Measurements from ENCODE around the gene MRPS15.

The MRPS15 gene

DNA sequence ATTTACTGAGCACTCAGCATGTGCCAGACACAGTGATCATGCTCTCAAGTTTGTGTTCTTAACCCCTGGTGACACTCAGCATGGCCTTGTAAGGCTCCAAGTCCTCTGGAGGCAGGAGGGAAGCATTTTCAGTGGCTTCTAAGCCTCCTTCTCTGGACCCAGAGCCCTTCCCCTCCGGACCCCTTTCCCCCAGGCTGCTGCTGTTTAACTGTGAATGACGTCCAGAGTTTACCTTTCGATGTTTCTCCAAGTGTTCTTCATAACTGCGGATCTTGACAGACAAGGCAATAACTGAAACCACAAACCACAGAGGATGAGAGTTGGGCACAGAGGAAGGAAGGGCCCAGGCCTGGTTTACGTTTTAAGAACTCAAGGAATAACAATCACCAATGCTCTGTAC is 6.5 kb downstream of the MRPS15 start:
- DNase-seq (ENCODE audit: low spot score): no peak

DNA sequence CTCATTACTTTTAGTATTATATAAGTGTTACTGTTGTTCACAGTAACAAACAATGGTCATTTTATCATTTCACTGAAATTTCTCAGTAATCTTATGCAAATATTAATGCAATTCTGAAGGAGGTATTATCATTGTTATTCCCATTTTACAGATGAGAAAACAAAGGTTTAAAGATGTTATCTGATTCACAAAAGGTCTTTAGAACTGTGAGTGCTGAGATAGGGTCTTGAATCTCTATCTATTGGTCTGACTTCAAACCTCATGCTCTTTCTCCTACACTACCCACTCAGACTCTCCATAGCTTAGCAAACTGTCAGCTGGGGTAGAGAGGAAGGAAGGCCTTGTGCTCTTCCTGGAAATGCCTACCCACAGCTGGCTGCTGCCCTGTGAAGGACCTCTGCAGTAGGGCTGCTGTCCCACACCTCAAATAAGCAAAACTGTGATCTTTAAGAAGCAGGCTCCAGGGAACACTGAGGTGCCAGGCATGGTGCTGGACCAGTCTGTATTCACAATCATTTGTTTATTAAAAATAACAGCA is 7.7 kb downstream of the MRPS15 start:
- no peak for DNase-seq (ENCODE audit: low spot score)

DNA sequence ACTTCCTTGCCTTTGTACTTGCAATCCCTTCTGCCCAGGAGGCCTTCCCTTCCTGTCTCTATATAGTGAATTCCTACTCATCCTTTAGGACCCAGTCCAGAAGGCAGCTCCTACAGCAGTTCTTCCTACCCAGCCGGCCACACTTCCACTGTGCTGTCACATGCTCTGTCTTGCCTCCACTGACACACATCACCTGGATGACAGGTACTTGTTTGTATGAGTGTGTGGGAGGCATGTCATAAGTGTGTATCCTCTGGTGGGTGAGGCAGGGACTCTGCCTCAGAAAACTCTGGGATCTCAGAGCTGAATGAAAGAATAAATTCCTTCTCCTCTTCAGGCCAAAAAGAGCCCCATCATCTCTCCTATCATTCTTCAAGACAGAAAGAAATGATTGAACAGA is 8.8 kb downstream of the MRPS15 start:
- no peak for DNase-seq (ENCODE audit: low spot score)

- DNase-seq (ENCODE audit: low spot score): no peak
Observed at GRCh38 chr1:36453600-36454388, 10.4 kb downstream of the MRPS15 start.

DNA sequence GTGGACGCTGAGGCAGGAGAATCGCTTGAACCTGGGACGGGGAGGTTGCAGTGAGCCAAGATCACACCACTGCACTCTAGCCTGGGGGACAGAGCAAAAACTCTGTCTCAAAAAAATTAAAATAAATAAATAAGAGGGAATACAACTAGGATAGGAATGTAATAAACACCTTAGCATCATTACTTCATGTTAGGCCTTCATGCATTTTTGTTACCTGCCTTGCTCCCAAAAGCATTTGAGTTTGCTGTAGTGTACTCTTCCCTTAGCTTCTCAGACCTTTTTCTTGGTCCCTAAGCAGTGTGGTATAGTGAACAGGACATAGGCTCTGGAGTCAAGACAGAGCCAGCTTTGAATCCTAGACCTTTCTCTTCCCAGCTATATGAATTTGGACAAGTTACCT is 11.1 kb downstream of the MRPS15 start:
- no peak for DNase-seq (ENCODE audit: low spot score)

- no peak for DNase-seq (ENCODE audit: low spot score)
Observed at GRCh38 chr1:36450919-36451305, 13.3 kb downstream of the MRPS15 start.

DNA sequence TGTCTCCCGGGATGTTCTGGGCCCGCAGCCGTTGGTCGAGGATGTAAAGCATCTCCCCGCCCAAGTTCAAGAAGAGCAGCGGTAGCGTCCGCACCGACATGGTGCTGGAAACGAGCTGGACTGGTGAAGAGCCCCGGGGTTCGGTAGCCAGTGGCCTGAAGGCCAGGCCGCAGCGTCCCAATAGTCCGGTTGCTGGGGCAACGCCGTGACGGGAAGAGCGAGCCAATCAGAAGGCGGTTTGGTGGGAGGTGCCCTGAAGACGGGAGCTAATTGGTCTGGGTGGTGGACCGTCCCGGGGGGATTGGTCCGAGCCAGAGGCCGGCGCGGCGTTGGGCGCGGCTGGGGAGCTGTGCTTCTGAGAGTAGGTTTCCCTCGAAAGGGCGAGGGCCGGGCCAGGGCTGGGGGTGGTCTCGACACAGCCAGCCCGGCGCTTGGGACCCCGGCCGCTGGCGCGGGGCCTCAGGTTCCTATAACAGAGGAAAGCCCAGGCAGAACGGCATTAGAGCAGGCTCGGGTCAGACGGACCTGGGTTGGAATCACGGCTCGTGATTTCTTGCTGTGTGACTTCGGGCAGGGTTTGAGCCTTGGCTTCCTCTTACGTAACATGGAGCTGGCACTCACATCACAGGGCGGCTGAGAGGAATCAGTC is 13.8 kb downstream of the MRPS15 start, which contains the start of gene OSCP1:
TSS of gene OSCP1 (minus strand) at position 182 of the 649 bp plus-strand sequence. CDS start at position 100, 82 bp downstream.
- DNase-seq (ENCODE audit: low spot score): peak; percentile 96

DNA sequence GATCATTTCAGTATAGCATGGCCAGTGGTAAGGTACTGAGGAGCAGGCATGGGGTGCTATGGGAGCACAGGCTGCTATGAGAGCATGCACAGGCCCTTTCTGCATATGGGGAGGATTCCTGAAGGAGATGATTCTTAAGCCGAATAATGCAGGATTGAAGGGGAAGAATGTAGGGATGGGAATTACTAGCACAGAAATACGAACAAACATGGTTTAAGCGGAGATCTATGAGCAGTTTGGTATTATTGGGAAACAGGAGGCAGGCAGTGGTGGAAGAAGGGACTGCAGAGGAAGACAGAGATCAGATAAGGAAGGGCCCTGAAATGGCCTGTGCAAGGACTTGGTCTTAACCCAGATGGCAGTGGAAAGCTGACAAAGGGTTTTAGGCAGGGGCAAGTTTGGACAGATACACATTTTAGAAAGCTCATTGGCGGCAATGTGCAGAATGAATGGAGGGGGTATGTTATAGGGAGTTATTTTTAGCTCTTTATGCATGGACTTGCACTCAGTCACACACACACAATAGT is 15.6 kb downstream of the MRPS15 start:
- no peak for DNase-seq (ENCODE audit: low spot score)

DNA sequence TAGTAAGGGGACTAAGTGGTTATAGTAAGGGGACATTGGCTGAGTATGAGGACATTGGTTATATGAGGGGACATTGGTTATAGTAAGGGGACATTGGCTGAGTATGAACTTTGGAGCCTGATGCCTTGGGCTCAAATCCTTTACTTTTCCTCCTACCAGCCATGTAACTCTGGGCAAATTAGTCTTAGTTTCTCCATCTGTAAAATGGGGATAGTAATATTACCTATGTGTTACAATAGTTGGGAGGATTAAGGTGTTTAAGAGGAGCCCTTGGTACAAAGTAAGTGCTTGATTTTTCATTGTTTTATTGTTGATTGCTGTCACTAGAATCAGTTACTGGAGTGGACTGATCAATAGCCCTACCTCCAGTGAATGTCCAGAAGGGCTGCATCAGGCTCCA is 16.7 kb downstream of the MRPS15 start:
- no peak for DNase-seq (ENCODE audit: low spot score)

DNA sequence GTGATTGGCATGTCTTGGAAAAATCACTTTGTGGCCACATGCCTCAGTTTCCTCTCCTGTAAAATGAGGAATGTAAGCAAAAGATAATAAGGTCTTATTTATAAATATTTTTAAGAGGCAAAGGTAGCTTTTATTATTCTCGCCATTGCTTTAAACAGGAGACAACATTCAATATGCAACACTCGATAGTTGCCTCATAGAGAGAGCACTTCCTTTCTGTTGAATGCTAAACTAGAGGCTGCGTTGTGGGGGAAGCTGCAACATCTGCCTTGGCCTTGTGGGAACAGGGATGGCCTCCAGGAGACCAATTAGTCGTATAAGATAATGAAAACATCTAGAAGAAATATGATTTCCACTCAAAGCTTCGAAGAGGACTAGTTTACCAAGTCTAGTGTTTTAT is 17.4 kb downstream of the MRPS15 start:
- DNase-seq (ENCODE audit: low spot score): no peak

GRCh38 chr1:36446271-36446670 is 17.9 kb downstream of the MRPS15 start:
- peak; percentile 40 for DNase-seq (ENCODE audit: low spot score)

- DNase-seq (ENCODE audit: low spot score): no peak
Observed at GRCh38 chr1:36443297-36443696, 20.9 kb downstream of the MRPS15 start.

GRCh38 chr1:36442337-36442736 is 21.8 kb downstream of the MRPS15 start:
- DNase-seq (ENCODE audit: low spot score): no peak

- DNase-seq (ENCODE audit: low spot score): no peak
Observed at GRCh38 chr1:36440646-36441045, 23.5 kb downstream of the MRPS15 start.

GRCh38 chr1:36440044-36440443 is 24.1 kb downstream of the MRPS15 start:
- no peak for DNase-seq (ENCODE audit: low spot score)

DNA sequence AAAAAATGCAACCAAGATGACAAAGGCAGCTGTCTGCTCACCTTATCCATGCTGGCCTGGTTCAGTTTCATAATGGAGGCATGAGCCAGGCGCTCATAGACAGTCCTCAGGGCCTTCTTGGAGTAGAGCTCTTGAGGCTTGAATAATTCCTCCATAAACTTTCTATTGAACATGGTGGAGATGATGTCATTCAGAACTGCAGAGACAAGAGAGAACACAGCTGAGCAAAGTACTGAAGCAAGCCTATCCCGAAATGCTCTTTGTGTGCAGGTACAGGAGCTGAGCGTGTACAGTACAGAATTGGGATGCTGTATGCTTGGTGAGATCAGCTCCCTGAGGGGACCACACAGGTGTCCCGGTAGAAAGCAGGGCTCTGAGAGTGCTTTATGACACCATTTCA is 25.5 kb downstream of the MRPS15 start:
- DNase-seq (ENCODE audit: low spot score): no peak

- no peak for DNase-seq (ENCODE audit: low spot score)
Observed at GRCh38 chr1:36436821-36437220, 27.4 kb downstream of the MRPS15 start.

DNA sequence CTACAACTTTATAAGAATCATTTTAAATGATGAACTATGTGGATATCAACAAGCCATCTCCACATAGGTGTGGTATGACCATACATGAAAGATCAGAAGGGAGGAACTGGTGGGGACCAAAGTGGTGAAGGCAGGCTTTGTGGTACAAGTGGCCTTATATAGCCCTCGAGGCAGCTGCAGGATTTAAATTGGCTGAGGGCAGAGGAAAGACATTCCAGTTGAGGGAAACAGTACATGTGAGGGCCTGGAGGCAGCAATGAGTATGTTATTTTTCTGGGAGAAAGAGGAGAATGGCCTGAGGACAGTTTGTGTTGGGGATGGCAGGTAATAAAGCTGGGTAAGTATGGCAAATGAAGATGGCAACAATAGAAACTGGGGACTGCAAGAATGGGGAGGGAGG is 31.1 kb downstream of the MRPS15 start:
- DNase-seq (ENCODE audit: low spot score): no peak

DNA sequence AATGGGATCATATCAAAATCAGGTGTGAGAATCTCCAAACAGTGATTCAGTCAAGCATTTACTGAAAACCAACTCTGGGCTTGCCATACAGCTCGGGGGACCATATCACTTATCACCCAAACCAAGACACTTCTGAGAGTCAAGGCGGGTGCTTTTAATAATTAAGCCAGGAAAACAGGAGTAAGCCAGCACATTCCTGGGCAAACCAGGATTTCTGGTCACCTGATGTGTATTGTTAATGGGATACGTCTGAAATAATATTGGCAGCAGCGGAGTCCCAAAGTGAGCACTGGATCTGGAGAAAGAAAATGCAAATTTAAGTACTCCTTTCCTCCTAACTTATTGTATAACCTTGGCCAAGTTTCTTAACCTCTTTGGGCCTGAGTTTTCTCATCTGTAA is 31.6 kb downstream of the MRPS15 start:
- DNase-seq (ENCODE audit: low spot score): no peak

GRCh38 chr1:36425791-36426190 is 38.4 kb downstream of the MRPS15 start:
- DNase-seq (ENCODE audit: low spot score): no peak

DNA sequence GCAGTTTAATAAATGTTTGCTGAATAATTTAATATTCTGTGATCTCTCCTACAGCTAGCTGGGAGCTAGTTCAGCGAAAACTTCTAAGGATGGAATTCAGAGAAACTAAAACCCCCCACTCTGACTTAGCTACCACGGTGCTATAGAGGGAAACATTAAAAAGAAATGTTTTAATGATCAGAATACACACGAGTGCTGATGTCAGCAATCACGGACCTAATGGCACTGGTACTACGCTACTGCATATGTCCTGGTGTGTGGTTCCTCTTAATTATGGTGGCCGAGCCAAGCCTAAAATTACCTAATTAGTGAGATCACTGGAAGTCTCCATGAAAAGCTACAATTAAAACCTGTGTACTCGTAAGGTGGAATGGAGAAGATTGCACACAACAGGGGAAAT is 42.5 kb downstream of the MRPS15 start:
- no peak for DNase-seq (ENCODE audit: low spot score)

DNA sequence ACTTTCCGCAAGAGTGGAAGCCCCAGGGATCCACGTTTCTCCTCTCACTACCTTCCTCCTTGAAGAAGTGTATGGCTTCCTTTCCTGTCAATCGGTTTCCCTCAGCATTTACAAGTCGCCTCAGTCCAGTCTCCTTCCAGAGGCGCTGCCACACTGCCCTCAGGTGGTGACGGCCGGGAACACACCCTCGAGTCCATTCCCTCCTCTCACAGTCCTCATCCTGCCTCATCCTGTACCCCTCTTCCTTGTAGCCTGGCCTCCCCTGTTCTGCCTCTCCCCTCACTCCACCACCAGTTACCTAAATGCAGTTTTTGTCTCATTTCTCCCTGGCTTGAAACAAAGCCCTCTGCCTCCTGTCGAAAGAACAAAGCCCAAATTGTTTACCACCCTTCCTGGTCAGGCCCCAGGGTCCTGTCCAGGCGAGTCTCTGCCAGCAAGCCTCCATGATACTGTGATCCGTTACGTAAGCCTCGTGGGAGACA is 43.3 kb downstream of the MRPS15 start:
- DNase-seq (ENCODE audit: low spot score): peak; percentile 88

- no peak for DNase-seq (ENCODE audit: low spot score)
Observed at GRCh38 chr1:36420409-36420808, 43.8 kb downstream of the MRPS15 start.
